CD4-positive, alpha-beta T cell treated with Interleukin-21 for 1 hour (primary cell): ENCODE results near the gene TM9SF4.

ENCODE experiments used
- DNase-seq: peaks from one replicate; pipeline ENCODE4 v3.0.0-alpha.2; 2020

The TM9SF4 gene, protein sequence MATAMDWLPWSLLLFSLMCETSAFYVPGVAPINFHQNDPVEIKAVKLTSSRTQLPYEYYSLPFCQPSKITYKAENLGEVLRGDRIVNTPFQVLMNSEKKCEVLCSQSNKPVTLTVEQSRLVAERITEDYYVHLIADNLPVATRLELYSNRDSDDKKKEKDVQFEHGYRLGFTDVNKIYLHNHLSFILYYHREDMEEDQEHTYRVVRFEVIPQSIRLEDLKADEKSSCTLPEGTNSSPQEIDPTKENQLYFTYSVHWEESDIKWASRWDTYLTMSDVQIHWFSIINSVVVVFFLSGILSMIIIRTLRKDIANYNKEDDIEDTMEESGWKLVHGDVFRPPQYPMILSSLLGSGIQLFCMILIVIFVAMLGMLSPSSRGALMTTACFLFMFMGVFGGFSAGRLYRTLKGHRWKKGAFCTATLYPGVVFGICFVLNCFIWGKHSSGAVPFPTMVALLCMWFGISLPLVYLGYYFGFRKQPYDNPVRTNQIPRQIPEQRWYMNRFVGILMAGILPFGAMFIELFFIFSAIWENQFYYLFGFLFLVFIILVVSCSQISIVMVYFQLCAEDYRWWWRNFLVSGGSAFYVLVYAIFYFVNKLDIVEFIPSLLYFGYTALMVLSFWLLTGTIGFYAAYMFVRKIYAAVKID

DNA sequence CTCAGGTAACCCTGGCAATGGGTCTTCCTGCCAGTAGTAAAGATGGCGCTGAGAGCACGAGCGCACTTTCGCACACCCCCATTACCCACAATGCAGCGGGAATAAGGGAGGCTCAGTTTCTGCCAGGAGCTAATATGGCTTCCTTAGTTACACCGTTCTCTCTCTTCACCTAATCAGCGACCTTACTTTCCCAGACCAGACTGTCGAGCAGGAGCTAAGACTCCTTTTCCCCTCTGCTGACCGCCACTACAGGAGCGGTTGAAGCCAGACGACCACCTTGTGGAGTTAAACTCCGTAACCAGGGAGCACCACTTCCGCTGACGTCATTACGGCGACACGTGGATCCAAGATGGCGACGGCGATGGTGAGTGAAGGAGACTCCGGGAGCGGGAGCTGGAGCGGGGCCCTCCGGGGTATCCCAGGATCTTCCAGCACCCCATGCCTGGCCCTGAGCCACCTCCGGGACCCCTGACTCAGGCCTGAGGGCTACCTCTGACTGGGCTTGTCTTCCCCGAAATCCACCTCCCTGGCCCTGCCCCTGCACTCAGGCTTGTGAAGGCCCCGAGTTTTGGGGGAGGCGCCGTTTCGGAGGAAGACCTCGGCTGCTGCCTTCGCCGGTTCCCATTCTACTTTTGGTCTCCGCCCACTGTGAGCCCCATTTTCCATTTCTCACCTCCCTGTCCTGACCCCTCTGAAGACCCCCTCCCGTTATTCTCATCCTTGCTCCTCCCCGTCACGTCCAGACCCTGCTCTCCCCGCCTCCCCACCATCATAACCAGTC lies at the start of gene TM9SF4:
TM9SF4 (plus strand) TSS at position 323 of the 781 bp plus-strand sequence; CDS start at position 350, 27 bp downstream.
- peak; percentile 95 for DNase-seq

DNA sequence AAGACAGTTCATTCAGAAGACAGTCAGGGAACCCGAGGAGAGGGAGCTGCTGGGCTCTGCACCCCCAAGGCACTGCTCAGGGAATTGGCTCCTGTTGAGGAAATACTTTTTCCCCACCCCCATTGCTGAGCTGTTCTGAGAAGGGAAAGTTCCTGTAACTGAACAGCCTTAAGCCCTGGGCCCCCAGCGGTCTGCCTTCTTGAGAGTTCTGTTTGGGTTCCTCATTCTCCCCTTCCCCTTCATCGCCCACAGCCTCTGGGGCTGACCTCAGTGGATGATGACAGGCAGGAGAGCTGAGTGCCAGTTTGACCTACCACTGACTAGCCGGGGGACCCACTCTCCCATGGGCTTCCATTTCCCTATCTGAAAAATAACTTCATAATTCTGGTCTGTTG lies 46.7 kb upstream of the TM9SF4 start:
- peak; percentile 38 for DNase-seq

DNA sequence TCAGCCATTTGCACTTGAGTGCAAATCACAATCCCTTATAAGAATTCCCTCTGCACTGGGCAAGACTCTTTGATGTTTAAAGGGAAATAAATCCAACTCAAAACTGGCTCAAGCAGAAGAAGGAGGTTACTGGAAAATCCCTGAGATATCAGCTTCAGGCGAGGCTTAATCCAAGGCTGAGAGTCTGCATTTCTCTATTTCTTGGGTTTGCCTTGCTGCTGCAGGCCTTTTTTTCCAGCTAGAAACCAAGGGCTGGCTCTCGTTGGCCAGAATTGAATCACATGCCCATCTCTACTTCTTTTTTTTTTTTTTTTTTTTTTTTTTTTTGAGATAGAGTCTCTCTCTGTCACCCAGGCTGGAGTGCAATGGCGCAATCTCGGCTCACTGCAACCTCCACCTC lies 45.8 kb upstream of the TM9SF4 start:
- DNase-seq, result no peak

DNA sequence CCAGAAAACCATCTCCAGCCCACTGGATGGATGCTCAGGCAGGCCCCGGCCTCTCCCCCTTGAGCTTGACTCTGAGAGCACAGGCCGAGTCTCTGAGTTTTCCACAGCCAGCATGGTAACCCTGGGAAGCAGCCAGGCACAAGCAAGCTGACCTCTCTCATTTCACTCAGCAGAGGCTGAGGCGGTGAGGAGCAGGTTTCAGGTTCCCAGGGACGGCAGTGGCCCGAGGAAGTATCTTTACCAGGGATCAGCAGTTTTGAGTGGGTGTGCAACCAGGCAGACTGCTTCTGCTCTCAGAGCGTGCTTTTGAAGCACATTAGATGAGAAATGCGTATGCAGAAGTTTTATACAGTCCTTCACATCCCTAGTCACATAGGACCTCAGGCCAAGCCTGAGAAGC lies 44.8 kb upstream of the TM9SF4 start:
- no peak for DNase-seq

DNA sequence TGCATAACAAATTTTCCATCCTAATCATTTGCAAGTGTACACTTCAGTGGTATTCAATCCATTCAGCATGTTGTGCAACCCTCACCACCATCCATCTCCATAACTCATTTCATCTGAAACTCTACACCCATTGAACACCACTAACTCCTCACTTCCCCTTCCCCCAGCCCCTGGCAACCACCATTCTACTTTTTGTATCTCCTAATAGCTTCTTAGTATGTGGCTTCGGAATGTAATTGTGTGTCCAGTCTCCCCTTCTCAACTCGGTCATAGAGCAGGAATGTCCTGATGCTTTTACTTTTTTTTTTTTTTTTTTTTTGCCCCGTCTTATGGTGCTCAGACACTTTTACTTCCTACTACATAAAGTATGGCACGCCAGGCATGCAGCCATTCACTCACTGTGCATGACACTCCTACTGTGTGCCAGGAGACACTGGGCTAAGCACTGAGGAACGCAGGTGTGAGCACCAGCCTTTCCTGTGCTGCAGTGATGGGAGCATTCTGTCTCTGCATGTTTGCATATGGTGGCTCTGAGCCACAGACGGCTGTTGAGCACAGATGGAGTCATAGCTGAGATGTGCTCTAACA lies 42.2 kb upstream of the TM9SF4 start:
- DNase-seq, result no peak

DNA sequence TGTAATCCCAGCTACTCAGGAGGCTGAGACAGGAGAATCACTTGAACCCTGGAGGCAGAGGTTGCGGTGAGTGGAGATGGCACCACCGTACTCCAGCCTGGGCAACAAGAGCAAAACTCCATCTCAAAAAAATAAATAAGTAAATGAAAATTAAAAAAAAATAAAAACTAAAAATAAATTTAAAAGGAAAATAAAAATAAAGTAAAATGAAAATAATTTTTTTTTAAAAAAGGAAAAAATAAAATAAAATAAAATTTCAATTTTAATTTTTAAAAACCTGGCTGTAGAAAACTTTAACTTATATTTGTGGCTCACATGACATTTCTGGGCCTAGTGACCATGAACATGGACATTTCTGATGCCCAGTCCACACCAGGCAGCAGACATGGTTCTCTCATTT lies 41.3 kb upstream of the TM9SF4 start:
- DNase-seq, result no peak

DNA sequence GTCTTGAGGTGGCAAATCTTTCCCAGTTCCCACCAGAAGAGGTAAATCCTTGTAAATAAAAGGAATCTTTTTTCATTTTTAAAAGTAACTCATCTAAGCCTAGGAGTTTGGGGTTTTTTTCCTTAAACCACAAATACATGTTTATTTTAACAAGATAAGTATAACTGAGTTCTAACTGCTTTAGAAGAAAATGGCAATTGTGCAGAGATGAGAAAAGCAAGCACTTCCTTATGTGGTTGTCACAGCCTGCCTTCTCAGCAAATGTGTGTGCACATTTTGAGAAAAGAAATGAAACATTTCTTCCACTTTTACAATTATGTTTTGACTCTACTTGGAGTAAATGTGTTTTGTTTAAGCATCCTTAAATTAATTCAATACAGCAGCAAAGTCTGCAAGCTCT lies 39.8 kb upstream of the TM9SF4 start:
- DNase-seq, result no peak

DNA sequence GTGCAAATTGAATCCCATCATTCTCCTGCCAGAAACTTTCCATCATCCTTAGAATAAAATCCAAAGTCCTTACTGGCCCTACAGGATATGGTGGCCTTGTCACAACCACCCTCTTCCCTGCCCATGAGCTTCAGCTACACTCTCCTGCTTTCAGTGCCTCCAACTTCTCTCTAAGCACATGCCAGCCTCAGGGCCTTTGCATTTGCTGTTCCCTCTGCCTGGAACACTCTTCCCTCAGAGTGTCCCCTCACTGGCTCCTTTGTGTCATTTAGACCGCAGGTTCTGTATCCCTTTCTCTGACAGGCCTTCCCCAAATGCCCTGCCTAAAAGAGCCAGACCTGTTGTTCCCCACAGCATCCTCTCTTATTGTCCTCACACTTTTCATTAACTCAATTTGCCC lies 39.2 kb upstream of the TM9SF4 start:
- DNase-seq, result no peak

DNA sequence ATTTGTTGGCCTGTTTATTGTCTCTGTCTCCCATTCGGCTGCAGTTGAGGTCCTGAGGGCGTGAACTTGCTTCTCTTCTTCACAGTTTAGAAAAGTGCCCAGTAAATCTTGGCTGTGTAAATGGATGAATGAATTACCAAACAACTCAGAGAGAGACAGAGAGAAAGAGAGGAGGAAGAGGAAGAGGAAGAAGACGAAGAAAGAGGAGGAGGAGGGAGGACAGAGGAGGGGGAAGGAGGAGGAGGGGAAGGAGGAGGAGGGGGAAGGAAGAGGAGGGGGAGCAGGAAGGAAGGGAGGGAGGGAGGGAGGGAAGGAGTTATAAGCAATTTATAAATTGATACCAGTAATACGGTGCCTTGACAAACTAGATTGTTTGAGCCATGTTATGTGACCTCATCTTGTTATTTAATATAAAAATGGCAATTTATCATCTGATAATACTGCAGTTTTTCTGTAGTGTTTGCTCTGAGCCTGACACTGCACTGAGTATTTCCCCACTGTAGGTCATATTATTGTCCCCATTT lies 38.8 kb upstream of the TM9SF4 start:
- no peak for DNase-seq

DNA sequence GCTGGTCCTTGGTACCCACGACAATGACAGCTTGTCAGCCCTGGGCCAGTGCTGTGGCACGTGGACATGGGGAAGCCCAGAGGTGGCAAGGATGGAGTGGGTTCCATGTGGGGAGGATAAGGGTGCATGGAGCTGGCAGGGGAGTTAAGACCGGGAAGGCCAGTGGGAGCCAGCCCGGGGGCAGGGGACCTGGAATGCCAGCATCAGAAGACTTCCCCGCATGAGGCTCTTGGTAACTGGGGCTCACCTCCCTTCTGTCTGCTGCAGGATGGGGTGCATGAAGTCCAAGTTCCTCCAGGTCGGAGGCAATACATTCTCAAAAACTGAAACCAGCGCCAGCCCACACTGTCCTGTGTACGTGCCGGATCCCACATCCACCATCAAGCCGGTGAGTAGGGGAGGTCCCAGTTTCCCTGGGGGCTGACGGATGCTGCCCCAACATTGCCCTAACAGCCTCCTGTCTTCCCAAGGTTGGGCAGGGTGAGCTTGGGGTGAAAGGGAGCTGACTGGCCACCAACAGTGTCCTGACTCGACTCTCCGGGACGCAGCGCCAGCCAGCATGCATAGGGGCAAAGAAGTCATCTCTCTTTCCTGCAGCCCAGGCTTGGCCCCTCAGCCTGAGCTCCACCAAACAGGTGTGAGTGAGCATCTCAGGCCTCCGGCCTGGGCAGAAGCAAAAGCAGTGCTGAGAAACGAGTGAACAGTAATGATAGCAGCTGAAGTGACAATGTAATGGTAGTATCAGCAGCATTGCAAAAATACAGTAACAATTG lies 37.9 kb upstream of the TM9SF4 start:
- no peak for DNase-seq

DNA sequence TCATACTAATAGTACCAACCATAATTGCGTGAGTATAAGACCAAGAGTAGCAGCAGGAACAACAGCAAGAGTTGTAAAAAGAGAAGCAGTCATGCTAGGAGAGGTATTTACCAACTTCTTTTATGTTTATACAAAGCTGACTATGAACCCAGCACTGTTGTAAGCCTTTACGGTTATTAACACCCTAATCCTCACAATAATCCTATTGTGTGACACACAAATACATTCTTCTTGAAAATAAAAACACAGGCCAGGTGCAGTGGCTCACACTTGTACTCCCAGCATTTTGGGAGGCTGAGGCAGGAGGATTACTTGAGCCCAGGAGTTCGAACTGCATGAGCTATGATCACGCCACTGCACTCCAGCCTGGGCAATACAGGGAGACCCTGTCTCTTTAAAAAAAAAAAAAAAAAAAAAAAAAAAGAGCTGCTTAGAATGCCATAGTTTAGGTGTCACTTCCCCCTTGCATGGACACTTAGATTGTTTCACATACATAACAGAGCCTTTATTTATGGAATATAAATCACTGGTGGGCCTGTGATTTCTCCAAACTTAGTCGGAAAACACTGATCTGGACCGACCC lies 37.3 kb upstream of the TM9SF4 start:
- no peak for DNase-seq

DNA sequence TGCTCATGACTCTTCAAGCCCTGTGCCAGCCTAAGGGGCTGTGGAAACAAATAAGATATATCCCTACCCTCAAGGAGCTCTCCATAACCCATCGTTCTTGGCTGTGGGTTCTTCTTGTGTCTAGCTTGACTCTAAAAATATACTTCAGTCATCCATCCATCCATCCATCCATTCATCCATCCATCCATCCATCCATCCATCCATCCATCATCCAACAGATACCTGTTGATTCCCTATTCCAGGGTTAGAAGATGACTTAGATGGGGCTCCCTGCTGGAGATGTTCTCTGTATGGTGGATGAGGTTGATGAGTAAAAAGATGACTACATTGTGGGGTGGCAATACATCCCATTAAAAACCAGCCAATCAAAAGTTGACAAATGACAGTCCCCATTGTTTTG lies 34.0 kb upstream of the TM9SF4 start:
- DNase-seq, result no peak

DNA sequence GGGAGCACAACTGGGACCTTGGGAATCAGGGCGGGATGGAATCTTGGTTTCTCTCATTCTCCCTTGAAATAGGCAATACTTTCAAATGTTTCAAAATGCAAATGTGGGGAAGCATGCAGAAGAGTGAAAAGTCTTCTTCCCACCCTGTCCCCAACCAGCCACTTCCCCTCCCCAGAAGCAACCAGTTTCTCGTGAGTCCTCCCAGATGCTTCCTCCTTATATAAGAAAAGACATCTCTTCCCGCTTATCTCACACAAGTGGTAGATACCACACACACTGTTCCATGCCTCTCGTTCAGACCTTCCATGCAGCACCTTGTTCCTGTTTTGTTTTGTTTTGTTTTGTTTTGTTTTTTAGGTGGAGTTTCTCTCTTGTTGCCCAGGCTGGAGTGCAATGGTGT lies 32.3 kb upstream of the TM9SF4 start:
- DNase-seq, result no peak

DNA sequence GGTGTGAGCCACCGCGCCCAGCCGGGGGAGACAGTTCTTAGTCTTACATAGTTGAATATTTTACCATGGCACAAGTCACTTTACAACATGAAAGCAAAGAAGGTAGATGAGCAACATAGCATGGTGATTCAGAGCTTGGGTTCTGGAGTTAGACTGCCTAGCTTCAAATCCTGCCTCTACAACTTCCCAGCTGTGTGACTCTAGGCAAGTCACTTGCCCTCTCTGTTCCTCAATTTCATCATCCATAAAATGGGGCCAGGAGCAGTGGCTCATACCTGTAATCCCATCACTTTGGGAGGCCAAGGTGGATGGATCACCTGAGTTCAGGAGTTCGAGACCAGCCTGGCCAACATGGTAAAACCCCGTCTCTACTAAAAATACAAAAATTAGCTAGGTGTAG lies 31.2 kb upstream of the TM9SF4 start:
- DNase-seq, result no peak

DNA sequence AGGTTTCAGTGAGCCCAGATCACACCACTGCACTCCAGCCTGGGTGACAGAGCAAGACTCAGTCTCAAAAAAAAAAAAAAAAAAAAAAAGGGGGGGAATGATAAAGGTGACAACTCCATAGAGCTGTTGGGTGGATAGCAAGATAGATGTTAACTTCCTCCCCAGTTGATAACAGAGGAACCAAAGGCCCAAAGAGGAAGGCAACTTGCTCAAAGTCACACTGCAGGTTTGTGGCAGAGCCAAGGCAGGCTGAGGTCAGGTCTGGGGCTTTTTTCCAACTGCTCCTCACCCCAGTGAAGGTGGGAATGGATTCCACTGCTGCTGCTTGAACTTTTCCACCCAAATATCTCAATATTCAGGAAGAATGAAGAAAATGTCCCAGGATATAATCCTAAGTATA lies 30.7 kb upstream of the TM9SF4 start:
- DNase-seq, result no peak

DNA sequence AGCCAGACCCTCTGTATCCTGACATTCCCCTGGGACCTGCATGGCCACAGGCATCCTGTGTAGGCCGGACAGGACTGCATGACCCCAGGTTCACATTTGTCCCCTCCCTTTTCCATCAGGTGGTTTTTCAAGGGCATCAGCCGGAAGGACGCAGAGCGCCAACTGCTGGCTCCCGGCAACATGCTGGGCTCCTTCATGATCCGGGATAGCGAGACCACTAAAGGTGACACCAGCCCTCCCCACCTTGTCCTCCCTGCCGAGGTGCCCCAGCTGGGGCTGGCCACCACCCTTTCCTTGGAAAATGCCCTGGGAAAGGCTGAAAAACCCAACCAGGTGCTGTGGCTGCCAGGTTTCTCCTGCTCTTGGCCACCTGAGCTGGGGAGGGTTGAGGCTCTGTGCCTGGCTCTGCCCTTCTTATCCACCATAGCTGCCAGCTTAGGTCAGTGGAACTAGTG lies 29.8 kb upstream of the TM9SF4 start:
- no peak for DNase-seq

DNA sequence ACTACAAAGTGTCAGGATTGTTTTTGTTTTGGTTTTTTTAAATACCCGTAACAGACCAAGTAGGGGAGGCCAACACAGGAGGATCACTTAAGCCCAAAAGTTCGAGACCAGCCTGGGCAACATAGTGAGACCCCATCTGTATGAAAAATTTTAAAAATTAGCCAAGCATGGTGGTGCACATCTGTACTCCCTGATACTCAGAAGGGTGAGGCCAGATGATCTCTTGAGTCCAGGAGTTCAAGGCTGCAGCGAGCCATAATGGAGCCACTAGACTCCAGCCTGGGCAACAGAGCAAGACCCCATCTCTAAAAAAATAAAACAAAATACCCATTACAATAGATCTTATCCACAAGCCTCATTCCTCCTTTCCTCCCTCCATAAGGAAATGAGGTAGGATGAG lies 28.7 kb upstream of the TM9SF4 start:
- no peak for DNase-seq

DNA sequence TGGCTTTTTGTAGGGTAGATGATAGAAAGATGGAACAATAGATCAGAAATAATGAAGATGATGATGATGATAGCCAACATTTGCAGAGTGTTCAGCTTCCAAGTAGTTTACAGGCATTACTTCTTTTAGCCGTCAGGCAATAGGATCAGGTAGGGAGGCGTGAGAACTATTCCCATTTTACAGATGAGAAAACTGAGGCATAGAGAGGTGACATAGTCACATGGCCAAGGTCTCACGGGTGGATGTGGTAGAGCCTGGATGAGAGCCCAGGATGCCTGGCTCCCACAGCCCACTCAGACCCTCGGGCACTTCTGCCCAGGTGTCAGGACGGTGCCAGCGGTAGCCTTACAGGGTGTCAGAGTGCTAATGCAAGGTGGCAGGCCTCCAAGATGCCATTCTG lies 26.0 kb upstream of the TM9SF4 start:
- no peak for DNase-seq

DNA sequence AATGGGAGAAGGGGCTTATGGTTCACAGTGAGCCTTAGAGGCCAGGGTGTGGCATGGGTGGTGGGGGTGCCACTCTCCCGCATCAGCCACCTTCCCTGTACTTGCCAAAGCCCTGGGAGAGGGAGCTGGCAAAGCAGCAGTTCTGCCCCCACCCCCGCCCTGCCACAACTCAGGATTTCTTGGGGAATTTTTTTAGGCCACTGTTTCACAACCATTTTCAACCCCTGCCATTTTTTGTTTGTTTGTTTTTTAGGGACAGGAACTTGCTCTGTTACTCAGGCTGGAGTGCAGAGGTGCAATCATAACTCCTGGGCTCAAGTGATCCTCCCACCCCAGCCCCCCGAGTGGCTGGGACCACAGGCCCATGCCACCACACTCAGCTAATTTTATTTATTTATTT lies 22.4 kb upstream of the TM9SF4 start:
- no peak for DNase-seq

DNA sequence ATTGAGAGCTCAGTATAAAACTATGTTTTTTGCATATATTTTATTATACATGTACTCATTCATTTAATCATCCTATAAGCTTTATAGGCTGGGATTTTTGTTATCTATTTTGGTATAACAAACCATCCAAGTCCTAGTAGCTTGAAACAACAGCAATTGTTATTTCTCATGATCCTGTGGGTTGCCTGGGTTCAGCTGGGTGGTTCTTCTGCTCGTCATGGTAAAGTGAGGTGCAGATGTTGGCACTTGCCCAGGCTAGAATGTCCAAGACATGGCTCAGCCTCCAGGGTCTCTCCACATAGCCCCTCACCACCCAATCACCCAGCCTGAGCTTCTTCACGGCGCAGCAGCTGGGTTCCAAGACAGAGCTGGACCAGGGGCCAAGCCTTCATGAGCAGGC lies 20.8 kb upstream of the TM9SF4 start:
- DNase-seq, result no peak

DNA sequence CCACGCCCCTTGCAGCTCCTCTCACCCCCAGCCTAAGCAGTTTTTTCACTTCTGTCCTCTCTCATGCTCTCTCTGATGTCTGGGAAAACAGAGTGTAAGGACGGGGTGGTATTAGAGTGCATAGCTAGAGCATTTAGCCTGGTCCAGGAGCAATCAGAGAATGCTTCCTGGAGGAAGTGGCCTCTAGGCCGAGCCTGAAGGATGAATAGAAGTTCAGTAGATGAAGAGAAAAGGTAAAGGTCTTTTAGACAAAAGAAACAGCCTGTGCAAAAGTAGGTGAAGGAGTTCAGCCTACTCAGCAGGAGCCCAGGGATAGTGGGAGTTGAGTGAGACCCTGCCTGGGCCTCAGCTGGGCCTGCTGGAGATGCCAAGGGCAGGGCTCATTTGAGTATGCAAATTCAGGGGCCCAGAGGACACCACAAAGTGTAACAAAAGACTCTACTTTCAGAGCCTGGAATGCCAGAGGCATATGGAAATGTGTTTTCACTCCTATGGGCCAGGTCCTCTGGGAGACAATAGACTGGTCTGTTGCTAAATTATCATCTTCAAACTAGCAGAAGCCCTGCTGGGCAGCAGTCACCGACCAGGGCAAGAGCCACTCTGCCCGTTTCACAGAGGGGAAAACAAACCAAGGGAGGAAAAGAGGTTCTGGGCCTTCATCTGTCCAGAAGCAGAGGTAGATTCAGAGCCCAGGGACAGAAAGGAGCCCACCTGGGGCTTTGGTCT lies 19.7 kb upstream of the TM9SF4 start:
- DNase-seq, result no peak
